Cardiac ventricle fibroblast (primary cell): ENCODE measurements around the gene OAS3. TPM values are rescaled to one million over a fixed set of nuclear protein-coding genes. Genes with fewer than 3 reads are reported as not detected.

ENCODE experiments used
- total RNA-seq: library from RNA; depleted of rRNA; stranded (reverse); fragments of >200 nt; gene quantifications from 2 replicates; pipeline ENCODE4 v1.2.3, GENCODE V29; 2015

The OAS3 gene, protein sequence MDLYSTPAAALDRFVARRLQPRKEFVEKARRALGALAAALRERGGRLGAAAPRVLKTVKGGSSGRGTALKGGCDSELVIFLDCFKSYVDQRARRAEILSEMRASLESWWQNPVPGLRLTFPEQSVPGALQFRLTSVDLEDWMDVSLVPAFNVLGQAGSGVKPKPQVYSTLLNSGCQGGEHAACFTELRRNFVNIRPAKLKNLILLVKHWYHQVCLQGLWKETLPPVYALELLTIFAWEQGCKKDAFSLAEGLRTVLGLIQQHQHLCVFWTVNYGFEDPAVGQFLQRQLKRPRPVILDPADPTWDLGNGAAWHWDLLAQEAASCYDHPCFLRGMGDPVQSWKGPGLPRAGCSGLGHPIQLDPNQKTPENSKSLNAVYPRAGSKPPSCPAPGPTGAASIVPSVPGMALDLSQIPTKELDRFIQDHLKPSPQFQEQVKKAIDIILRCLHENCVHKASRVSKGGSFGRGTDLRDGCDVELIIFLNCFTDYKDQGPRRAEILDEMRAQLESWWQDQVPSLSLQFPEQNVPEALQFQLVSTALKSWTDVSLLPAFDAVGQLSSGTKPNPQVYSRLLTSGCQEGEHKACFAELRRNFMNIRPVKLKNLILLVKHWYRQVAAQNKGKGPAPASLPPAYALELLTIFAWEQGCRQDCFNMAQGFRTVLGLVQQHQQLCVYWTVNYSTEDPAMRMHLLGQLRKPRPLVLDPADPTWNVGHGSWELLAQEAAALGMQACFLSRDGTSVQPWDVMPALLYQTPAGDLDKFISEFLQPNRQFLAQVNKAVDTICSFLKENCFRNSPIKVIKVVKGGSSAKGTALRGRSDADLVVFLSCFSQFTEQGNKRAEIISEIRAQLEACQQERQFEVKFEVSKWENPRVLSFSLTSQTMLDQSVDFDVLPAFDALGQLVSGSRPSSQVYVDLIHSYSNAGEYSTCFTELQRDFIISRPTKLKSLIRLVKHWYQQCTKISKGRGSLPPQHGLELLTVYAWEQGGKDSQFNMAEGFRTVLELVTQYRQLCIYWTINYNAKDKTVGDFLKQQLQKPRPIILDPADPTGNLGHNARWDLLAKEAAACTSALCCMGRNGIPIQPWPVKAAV
- total RNA-seq: 8.5 and 9.0 TPM in 2 replicates

GRCh38 chr12:112937741-112938719, at the start of gene OAS3:
Gene OAS3, plus strand, starts transcription at chr12:112938474. Its CDS starts 57 bp downstream, at chr12:112938531.

GRCh38 chr12:112906712-112907414, 31.4 kb upstream of the OAS3 start, which contains the start of gene OAS1:
Gene OAS1, plus strand, starts transcription at chr12:112906962. Its CDS starts 78 bp downstream, at chr12:112907040.

GRCh38 chr12:112978163-112979040, 40.1 kb downstream of the OAS3 start, which contains the start of gene OAS2:
Gene OAS2, plus strand, starts transcription at chr12:112978519. Its CDS starts 90 bp downstream, at chr12:112978609.

Other genes with a start within 250 kb of the OAS3 start
- gene RPH3A, start 146.7 kb upstream of the OAS3 start, total RNA-seq: not detected in 2 replicates
- 4.2 and 7.6 TPM in 2 replicates for gene OAS1, start 31.5 kb upstream of the OAS3 start, total RNA-seq
- gene OAS2, start 40.0 kb downstream of the OAS3 start, total RNA-seq: 8.3 and 8.4 TPM in 2 replicates
- 1.4 and 2.5 TPM in 2 replicates for gene DTX1, start 118.3 kb downstream of the OAS3 start, total RNA-seq
- not detected in 2 replicates for gene RASAL1, start 197.3 kb downstream of the OAS3 start, total RNA-seq
- not detected in 2 replicates for gene CFAP73, start 211.2 kb downstream of the OAS3 start, total RNA-seq
- 78.1 and 108 TPM in 2 replicates for gene DDX54, start 247.0 kb downstream of the OAS3 start, total RNA-seq
- 13.6 and 15.2 TPM in 2 replicates for gene RITA1, start 247.2 kb downstream of the OAS3 start, total RNA-seq